ENCODE data around the gene TMCC2.
"Not testable (repeated sequence)": the region's sequence is repeated elsewhere in the genome, so short reads cannot be mapped to it uniquely, and the experiment has no call there.

TMCC2 gene
- total RNA-seq, result 1.1 to 1.2 reads per million in 2 donors

GRCh38 chr1:205227584-205228013, at the start of gene TMCC2:
Gene TMCC2, plus strand, starts transcription at chr1:205227946. Its CDS starts 619 bp downstream, at chr1:205228565.
- DNase-seq, result peak; percentile 34 to 83 (median 62)

- DNase-seq, result no peak
Observed at GRCh38 chr1:205179842-205180241, 47.9 kb upstream of the TMCC2 start.

GRCh38 chr1:205180331-205180730, 47.4 kb upstream of the TMCC2 start:
- not testable (repeated sequence) for DNase-seq

- DNase-seq, result no peak
Observed at GRCh38 chr1:205182930-205183329, 44.8 kb upstream of the TMCC2 start.

GRCh38 chr1:205183676-205184335, 43.9 kb upstream of the TMCC2 start:
- no peak for DNase-seq

GRCh38 chr1:205186191-205186590, 41.6 kb upstream of the TMCC2 start:
- peak in 1 of 5 experiments; percentile 31 for DNase-seq

GRCh38 chr1:205187420-205187819, 40.3 kb upstream of the TMCC2 start:
- DNase-seq, result no peak

- DNase-seq, result no peak
Observed at GRCh38 chr1:205188098-205188497, 39.6 kb upstream of the TMCC2 start.

- DNase-seq, result no peak
Observed at GRCh38 chr1:205188596-205188995, 39.1 kb upstream of the TMCC2 start.

GRCh38 chr1:205189131-205189530, 38.6 kb upstream of the TMCC2 start:
- DNase-seq, result no peak

GRCh38 chr1:205190845-205191577, 36.7 kb upstream of the TMCC2 start:
- DNase-seq, result no peak

GRCh38 chr1:205191622-205192021, 36.1 kb upstream of the TMCC2 start:
- DNase-seq, result no peak

GRCh38 chr1:205192287-205192686, 35.5 kb upstream of the TMCC2 start:
- no peak for DNase-seq

- DNase-seq, result peak in 2 of 5 experiments; percentile 19 to 21
Observed at GRCh38 chr1:205199090-205199930, 28.4 kb upstream of the TMCC2 start.

GRCh38 chr1:205199931-205200299, 27.8 kb upstream of the TMCC2 start:
- no peak for DNase-seq

- no peak for DNase-seq
Observed at GRCh38 chr1:205204552-205204951, 23.2 kb upstream of the TMCC2 start.

GRCh38 chr1:205205055-205205454, 22.7 kb upstream of the TMCC2 start:
- DNase-seq, result no peak

GRCh38 chr1:205208811-205209210, 18.9 kb upstream of the TMCC2 start:
- no peak for DNase-seq

GRCh38 chr1:205210756-205211168, 17.0 kb upstream of the TMCC2 start:
- DNase-seq, result peak in 2 of 5 experiments; percentile 7 to 28

- peak; percentile 69 to 96 (median 86) for DNase-seq
Observed at GRCh38 chr1:205211169-205211838, 16.4 kb upstream of the TMCC2 start, which contains the start of gene DSTYK. Gene DSTYK, minus strand, starts transcription at chr1:205211702. Its CDS starts 167 bp downstream, at chr1:205211535.

- no peak for DNase-seq
Observed at GRCh38 chr1:205211839-205212536, 15.8 kb upstream of the TMCC2 start.

GRCh38 chr1:205214756-205215155, 13.0 kb upstream of the TMCC2 start:
- DNase-seq, result no peak

Data from T-helper 2 cell (primary cell).